Kidney glomerular epithelial cell (primary cell): Measurements from ENCODE around the gene TNIK.

Experiments used
- DNase-seq: peaks from one replicate; lab custom pipeline; 2025; lab: John Stamatoyannopoulos, UW

TNIK gene

DNA sequence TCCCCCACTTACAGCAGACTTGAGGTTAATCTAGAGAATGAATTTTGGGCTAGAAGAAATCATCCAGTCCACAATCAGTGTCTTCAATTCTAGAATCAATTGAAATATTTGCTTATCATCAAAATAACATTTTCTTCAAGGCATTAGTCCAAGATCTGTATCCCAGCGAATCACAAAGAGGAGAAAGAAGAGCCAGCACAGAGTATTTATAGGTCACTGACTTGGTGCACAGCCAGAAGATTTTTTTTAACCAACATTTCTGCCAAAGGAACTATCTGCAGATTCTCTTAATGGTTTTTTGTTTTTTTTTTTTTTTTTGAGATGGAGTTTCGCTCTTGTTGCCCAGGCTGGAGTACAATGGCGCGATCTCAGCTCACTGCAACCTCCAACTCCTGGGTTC is 178.2 kb downstream of the TNIK start:
- DNase-seq: peak; percentile 80

DNA sequence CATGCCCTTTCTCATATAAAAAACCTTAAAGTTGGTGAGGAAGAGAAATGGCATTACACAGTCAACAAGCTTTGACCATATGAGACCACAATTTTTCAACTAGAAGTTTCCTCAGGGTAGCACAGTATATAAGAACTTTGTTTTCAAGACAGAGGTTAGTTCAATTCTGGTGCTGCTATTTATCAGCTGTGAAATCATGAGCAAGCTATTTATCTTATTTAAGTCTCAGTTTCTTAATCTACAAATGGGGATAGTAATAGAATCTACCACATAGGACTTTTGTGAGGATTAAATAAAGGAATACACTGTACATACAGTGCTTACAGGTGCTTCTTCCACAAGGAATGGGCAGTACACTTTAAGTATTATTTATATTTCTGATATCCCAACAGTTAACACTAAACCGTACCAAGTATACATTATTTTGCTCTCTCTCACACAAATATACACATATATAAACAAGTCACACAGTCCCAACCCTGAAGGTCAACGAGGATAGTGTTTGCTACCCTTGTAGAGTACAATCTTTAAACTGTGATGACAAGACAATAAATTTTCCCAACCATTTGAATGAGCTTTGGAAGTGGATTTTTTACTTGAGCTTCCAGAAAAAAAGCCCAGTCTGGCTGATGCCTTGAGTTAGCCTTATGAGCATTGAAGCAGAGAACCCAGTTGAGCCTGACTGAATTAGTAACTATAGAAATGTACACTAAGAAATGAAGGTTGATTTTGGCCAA is 178.8 kb downstream of the TNIK start:
- no peak for DNase-seq

DNA sequence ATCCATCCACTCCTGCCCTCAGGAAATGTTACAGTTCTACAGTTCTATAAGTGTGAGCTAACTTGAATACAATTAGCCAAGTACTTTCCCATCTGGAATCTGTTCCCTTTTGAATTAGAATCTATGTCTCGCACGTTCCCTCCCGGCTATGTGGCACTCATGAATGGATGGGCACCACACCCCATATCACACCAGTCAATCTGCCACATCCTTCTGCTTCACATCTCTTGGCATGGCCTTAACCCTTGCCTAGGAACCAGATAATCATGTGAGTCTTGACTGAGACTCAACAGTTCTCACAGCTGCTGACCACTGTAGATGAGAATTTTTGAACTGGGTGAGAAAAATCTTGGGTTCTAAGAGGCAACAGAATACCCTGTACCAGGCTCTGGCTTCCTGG is 180.2 kb downstream of the TNIK start:
- no peak for DNase-seq

DNA sequence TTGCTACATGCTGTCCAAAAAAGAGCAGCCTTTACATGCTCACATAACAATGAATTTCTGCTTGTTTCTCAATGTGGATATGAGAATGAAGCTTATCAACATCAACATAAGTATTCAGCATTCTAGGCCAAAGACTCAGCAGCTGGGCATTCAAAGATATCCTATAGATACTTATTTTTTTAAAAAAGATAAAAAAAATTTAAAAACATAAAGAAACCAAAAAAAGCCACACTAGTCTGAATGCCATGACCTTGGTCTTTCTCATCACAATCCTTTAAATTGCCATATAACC is 182.0 kb downstream of the TNIK start:
- DNase-seq: no peak

DNA sequence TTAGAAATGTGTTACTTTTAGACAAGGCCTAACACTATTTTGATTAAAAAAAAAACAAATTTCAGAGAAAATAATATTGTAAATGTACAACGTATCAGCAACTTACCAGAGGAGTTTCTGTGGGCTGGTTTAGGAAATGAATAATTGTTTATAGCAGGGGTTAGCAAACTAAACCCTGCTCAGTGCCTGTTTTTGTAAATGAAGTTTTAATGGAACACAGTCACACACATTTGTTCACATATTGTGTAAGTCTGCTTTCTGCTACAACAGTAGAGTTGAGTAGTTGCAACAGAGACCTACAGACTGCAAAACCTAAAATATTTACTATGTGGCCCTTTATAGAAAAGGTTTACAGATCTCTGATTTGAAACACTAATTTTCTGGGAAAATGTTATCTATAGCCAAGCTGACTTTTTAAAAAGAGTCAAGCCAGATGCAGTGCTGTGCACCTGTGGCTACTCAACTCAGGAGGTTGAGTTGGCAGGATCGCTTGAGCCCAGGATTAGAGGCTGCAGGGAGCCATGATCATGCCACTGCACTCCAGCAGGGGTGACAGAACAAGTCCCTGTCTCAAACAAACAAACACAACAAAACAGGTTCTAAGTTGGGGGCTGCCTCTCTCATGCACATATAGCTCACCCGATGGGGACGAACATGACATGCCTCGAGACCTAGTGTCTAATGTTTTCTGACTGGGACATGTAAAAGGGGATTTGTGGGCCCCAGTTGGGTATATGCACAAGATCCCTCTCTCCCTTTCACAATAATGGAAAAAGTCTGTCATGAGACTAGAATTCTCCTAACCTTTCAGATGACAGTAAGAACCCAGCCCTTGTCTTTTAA is 182.5 kb downstream of the TNIK start:
- no peak for DNase-seq

DNA sequence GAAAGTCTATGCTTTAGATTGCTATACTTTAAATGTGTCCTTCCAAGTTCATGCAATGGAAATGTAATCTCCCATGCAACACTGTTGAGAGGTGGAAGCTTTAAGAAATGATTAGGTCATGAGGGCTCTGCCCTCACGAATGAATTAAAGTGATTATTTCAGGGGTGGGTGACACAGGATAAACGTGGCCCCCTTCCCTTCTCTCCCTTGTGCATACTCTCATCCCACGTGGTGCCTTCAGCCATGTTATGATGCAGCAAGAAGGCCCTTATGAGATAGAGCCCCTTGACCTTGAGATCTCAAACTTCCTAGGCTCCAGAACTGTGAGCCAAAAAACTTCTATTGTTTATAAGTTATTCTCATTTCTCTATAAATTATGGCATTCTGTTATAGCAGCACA is 183.3 kb downstream of the TNIK start:
- DNase-seq: no peak

DNA sequence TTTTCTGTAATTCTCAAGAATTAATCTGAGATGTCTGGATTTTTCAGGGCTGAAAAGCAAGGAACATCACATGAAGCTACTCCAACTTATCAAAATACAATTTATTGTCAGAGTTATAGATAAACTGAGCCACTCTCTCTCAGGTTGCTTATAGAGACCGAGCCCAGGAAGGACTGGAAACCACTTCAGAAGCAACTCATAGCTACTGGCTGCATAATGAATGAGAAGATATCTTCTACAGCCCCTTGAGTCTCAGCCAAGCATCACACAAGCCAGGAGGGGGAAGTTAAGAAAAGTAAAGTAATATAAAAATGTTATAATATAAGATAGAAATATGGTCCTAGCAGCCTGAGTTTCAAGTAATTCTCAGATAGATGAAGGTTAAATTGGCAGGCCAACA is 186.0 kb downstream of the TNIK start:
- DNase-seq: no peak

DNA sequence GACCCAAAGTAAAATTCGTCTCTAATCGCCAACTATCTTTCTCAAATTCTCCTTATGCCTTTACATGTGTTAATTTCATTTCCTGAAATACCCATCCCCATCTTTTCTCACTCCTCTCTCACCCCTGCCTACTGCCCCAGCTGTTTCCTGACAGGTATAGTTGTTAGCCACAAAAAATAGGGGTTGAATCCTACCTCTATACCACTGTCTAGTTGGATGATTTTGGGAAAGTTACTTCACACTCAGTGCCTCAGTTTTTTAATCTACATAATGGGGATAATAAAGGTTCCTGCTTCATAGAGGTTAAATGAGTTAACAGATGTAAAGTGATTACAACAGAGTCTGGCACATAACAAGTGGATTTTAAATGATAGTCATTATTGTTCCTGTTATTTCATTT is 189.7 kb downstream of the TNIK start:
- DNase-seq: no peak

DNA sequence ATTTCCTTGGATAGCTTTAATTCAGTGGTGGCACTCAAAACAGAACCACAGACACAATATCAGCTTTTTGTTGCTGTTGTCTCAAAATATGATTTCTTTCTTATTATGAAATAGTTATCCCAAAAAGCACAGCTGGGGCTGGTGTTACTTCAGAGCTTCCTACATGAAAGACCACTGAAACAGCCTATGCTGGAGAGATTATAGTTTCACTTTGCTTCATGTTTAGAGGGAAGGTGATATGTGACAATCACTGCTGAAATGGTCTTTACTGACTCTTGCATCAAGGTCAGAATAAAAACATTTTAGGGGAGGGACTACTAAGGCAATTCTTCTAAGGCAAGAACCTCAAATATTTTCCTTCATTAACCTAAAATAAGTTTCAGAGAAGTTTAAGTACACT is 190.7 kb downstream of the TNIK start:
- DNase-seq: no peak

DNA sequence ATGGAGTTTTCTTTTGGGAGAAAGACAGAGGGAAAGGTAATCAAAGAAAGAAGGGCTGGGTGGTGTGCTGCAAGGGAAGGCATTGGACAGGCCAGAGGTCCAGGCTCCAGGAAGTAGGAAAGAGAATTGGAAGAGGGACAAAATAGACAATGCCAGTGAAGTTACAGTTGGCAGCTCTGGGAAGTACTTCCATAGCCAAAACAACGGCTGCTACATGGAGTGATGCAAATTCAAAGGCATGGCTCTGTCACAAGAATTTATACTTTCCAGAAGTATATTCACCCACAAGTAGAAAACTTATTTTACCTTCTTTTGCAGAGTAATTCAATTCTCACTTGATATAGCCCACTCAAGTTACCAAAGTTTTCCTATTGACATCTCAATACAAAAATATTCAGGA is 191.5 kb downstream of the TNIK start:
- DNase-seq: no peak

DNA sequence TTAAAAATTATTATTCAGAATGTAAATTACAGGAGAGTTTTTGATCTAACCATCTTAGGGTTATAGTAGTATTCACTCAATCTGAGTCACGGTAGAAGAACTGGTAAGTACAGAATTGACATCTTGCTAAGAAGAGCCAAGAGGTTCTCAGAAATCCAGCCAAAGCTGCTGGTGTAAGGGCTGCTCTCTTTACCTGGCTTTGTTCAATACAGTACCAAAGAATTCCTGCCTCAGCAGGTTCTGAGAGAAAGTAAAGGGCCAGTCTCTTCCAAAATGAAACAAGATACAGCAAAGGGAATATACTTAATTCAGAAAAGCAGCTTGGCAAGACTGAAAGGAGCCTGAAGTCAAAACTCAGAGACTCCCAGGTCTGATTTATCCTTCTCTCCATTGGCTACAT is 193.1 kb downstream of the TNIK start:
- DNase-seq: no peak

DNA sequence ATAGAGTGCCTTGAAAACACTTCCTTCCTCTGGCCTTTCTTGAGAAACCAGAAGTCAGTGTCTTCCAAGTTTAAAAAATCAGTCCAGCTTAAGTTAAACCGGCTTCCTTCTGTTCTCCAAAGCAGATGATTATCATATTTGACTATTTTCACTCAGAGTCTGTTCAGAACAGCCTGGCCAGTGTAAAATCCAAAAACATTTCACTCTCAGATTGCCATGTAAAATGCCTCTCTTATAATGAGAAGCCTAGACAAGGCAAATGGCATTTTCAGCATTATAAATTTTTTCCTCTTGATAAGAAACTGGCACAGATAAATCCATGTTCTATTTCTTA is 193.5 kb downstream of the TNIK start:
- no peak for DNase-seq

DNA sequence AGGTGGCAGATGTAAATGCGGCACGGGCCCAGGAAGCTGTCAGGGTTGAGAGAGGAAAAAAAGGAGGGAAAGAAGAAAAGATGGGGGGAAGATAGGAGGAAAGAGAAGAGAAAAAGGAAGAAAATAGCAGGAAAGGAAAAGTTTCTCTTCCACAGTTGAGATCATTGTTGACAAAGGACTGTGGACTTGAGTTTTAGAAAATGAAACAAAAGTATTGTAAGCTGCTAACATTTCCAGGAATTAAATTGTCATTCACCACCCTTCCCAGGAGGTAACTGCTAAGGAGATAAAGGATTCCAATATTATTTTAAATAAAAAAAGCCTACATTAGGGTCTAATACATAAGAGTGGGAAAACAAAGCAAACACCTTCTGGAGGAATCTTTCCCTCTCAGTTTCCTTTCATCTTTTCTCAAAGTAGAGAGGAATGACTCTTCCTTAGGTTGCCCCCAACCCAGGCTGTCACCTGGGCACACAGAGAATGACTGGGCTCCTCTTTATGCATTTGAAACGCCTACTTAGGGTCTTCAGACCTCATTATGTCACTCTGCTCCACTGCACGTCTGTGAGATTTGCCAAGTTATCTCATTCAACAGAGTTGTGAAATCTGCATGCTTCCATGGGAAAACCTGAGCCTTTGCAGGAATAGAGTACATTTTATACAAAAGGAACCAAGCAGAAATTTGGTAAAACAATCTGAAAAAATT is 194.0 kb downstream of the TNIK start:
- no peak for DNase-seq

DNA sequence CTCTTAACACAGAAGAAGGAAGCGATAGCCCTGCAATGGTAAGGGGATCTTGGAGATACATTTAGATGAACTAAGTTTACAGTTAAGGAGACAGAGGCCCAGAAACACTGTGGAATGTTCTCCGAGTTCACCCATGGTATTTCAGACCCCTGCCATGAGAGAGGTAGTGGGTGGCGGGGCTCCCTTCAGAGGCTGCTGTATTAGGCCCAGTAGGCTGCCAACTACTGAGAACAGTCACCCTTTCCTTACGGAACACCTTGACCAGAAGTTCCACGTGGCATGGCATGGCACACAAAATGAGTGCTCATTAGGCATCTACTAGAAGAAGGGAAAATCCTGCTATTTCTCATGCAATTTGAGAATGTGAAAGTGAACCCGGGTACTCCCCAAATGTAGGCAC is 195.4 kb downstream of the TNIK start:
- DNase-seq: no peak

DNA sequence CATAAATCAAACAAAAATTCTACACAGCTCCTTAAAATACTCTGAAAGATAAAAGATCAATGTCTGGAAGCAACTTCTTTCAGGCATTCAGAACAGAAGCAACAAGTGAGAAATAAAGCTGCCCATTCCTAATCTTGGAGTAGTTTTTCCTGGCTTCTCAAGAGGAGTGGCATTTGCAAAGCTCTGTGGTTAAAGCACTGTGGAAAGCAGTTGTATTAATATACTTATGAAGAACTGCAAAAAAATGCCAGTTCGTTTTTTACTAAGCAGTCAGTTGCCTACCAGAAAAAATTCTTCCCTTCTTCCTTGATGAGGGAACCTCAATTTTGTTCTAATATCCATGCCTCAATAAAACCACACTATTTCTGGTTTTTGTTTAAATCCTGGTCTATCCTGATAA is 197.8 kb downstream of the TNIK start:
- DNase-seq: no peak

DNA sequence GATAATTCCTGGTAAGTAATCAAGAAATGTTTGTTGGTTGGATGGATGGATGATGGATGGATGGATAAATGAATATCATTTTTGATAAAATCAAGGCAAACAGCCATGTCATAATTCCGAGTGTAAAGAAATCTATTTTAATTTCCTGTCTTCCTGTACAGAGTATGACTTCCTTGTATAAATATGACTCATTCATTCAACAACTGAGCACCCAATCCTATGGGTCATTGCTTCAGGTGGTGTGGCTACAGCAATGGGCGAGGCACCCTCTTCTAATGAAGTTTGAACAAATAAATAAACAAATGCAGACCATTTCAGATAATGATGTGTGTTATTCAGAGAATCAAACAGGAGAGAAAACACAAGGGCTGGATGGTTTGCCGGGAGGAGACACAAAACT is 198.7 kb downstream of the TNIK start:
- peak; percentile 40 for DNase-seq

DNA sequence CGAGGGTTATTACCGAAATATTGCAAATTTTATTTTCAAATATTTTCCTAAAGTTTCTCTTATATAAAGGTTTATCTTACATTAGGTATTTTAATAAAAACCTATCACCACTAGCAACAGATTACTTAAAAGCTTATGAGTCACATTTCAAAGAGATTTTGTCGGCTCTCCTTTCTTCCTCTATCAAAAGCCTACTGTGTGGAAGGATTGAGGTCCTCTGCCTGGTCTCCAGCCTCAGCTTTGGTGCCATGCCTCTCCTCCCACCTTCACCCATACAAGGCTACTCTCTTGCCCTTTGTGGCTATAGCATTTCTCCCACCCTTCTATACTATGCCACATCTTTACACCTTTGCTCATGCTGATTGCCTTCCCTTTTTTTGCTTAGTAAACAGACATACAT is 199.3 kb downstream of the TNIK start:
- no peak for DNase-seq

DNA sequence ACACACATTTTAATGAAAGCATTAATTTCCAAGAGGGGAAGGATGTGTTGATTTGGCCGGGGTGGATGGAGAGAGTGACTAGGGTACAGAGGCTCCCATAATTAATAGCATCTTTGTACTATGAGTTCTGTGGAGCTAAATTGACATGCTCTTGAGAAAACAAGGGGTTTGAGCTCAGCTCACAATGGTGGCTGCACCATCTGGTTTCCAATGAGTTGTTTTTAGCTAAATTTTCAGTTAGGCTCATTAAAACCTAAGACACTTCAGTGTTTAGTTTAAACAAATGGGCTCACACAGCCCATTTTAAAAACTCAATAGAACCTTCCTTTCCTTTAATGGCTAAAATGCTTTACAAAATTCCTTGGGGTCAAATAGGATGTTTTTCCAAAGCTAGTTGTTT is 199.7 kb downstream of the TNIK start:
- no peak for DNase-seq

DNA sequence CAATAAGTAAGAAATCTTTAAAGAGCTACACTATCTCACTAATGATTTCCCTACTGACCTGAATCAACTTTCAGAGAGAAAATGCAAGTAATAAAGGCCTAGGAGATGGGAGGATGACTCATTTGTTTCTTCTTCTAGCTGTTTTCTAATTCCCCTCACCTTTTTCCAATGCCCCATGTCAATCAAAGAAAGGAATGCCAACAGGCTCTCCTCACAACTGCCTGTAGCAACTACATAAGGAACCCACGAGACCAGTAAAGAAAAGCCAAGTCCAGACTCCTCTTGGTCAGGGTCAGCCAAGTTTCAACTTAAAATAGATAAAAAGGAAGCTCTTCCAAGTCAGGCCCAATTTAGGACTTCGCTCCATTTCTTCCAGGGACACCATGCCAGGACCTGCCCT is 201.9 kb downstream of the TNIK start:
- peak; percentile 66 for DNase-seq

DNA sequence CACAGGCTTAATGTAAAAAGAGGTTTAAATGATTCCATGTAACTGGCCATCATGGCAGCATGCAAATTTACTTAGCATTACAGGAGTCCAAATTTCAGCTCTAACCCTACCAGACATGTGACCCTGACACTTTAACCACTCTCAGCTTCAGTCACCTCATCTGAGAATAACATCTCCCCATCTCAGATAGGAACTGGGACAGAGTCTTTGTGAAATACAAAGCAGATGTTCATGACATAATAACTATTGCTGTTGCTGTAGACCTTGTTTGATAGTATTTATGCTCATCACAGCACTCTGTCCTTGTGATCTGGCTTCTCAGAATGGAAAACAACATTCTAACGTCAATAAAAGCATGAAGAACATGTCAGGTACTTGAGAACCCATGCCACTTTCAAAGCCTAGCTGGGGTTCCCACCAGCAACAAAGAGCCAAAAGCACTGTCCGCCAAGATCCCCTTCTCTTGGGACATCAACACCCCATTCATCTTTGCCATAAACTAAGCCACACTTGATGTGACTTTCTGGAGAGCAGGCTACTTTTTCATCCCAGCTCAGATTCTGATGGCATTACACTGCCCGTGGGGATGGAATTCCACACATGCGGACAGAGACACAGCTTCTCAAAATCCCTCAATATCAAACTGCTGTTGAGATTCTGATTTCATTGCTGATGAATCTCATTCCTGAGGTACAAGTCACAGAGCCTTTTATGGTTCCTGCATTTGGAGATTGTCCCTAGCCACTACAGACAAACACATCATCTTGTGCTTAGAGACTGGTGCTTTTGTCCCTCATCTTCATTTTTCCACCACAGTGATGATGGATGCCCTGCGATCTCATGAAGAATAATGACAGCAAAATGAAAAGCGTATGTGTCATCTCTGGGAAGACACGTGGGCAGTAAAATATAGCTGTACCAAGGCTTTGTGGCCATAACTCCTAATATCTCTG is 202.7 kb downstream of the TNIK start:
- DNase-seq: peak; percentile 46

DNA sequence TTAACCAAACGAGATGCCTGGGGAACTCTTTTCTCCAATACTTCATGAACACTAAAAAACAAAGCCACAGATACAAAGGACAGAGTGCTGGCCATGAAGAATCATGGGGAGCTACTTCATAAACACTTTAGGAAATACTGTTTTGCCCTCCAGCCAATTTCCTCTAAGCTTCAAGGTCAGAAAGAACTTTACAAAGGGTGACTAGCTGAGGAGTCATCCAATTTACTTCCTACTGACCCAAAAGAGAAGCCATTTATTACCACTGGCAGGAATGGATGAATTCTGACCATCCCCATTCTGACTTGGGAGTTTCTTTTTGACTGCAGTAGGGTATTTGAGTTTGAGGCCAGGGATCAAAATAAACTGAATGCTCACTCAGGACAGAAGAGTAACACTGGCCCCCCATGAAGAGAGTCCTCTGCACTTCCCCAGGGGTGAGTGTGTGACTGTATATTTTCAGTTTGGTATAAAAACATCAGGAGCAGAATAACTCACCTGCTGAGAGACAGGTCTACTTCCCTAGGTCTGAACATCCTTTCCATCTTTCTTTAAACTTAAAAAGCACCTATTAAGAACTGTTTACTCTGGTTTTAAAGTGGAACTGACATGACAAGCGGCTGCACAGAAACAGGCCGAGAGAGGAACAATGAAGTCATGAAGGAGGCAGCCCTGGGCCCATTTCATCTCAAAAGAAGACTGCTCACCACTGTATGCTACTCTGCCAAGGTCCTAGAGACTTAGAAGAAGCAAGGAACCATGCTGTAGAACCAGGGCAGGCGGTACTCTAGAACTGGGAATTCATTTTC is 203.6 kb downstream of the TNIK start:
- no peak for DNase-seq
